ENCODE measurements around the gene TTYH2. TPM values are rescaled to one million over a fixed set of nuclear protein-coding genes. Genes with fewer than 3 reads are reported as not detected.
"Not testable (repeated sequence)": the region's sequence is repeated elsewhere in the genome, so short reads cannot be mapped to it uniquely, and the experiment has no call there.

TTYH2 gene
- polyA plus RNA-seq, 4 donors = 14.4 to 19.1 (median 16.5) TPM

- no peak for DNase-seq (ENCODE audit: low read depth in 4 of 4, low spot score in 3 of 4)
These were observed 68.4 kb downstream of the TTYH2 start for GRCh38 chr17:74281799-74282198.

- not testable (repeated sequence) for DNase-seq (ENCODE audit: low read depth in 4 of 4, low spot score in 3 of 4)
These were observed 68.9 kb downstream of the TTYH2 start for GRCh38 chr17:74282274-74282586.

- DNase-seq (ENCODE audit: low read depth in 4 of 4, low spot score in 3 of 4) = no peak
These were observed 69.4 kb downstream of the TTYH2 start for GRCh38 chr17:74282587-74283370.

- DNase-seq (ENCODE audit: low read depth in 4 of 4, low spot score in 3 of 4) = no peak
These were observed 70.0 kb downstream of the TTYH2 start for GRCh38 chr17:74283371-74283673.

GRCh38 chr17:74287031-74287602, 73.7 kb downstream of the TTYH2 start:
- DNase-seq (ENCODE audit: low read depth in 4 of 4, low spot score in 3 of 4) = no peak

GRCh38 chr17:74288785-74289184, 75.4 kb downstream of the TTYH2 start:
- no peak for DNase-seq (ENCODE audit: low read depth in 4 of 4, low spot score in 3 of 4)

GRCh38 chr17:74289688-74290087, 76.3 kb downstream of the TTYH2 start:
- no peak for DNase-seq (ENCODE audit: low read depth in 4 of 4, low spot score in 3 of 4)

- no peak for DNase-seq (ENCODE audit: low read depth in 4 of 4, low spot score in 3 of 4)
These were observed 77.0 kb downstream of the TTYH2 start for GRCh38 chr17:74290340-74290739.

- DNase-seq (ENCODE audit: low read depth in 4 of 4, low spot score in 3 of 4) = no peak
These were observed 79.1 kb downstream of the TTYH2 start for GRCh38 chr17:74292495-74292894.

GRCh38 chr17:74295625-74296547, 82.5 kb downstream of the TTYH2 start:
- no peak for DNase-seq (ENCODE audit: low read depth in 4 of 4, low spot score in 3 of 4)

- DNase-seq (ENCODE audit: low read depth in 4 of 4, low spot score in 3 of 4) = peak in 1 of 4 donors; percentile 43
These were observed 83.2 kb downstream of the TTYH2 start for GRCh38 chr17:74296548-74296936.

- DNase-seq (ENCODE audit: low read depth in 4 of 4, low spot score in 3 of 4) = no peak
These were observed 84.6 kb downstream of the TTYH2 start for GRCh38 chr17:74297941-74298340.

- DNase-seq (ENCODE audit: low read depth in 4 of 4, low spot score in 3 of 4) = no peak
These were observed 85.4 kb downstream of the TTYH2 start for GRCh38 chr17:74298778-74299177.

- no peak for DNase-seq (ENCODE audit: low read depth in 4 of 4, low spot score in 3 of 4)
These were observed 86.0 kb downstream of the TTYH2 start for GRCh38 chr17:74299226-74300009.

- no peak for DNase-seq (ENCODE audit: low read depth in 4 of 4, low spot score in 3 of 4)
These were observed 89.9 kb downstream of the TTYH2 start for GRCh38 chr17:74303305-74303704.

- no peak for DNase-seq (ENCODE audit: low read depth in 4 of 4, low spot score in 3 of 4)
These were observed 90.8 kb downstream of the TTYH2 start for GRCh38 chr17:74304184-74304583.

- DNase-seq (ENCODE audit: low read depth in 4 of 4, low spot score in 3 of 4) = no peak
These were observed 92.7 kb downstream of the TTYH2 start for GRCh38 chr17:74305865-74306654.

- no peak for DNase-seq (ENCODE audit: low read depth in 4 of 4, low spot score in 3 of 4)
These were observed 94.8 kb downstream of the TTYH2 start for GRCh38 chr17:74307984-74308773.

- DNase-seq (ENCODE audit: low read depth in 4 of 4, low spot score in 3 of 4) = no peak
These were observed 96.5 kb downstream of the TTYH2 start for GRCh38 chr17:74309902-74310301.
